Activated CD8-positive, alpha-beta memory T cell treated with anti-CD3 and anti-CD28 coated beads, Interleukin-2, amount 50 U/mL, for 1 hour (primary cell): ENCODE data around the gene GPR141.
"Not testable (repeated sequence)": the region's sequence is repeated elsewhere in the genome, so short reads cannot be mapped to it uniquely, and the experiment has no call there.

ENCODE experiments used
- DNase-seq: peaks from one replicate; pipeline ENCODE4 v3.0.0-alpha.2; 2020; ENCODE audit errors: extremely low read depth

The GPR141 gene

DNA sequence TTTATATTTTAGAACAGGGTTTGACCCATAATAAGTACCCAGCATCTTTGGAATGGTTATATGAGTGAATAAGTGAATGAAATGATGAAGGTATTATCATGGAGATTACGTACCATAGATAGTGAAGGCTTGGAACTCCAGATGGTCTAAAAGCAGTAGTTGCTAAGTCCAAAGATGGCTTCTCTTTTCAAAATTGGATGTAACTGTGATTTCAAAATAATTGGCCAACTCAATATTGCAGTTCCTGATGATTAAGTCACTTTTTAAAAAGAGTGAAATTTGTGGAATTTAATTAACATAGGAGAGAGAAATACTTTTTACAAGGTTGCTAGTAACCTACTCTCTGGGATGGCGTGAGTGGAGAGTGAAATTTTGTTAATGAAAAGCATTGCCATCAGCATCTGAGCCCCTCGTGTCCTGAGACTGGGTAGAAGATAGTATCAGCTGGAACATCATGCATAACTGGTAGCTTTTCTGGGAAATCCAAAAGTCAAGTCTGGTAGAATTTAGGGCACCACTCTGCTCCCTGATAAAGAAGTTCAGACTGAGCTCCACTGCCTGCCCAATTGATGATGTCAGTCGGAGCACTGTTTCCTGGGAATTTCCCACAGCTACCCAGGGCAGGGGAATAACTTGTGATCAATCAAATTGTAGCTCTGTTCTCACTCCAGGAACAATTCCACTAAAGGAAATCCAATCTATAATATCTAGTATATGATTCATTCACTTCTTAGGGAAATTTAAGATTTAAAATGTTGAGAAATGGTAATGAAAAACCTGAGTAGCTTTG lies 3.2 kb downstream of the GPR141 start:
- no peak for DNase-seq

DNA sequence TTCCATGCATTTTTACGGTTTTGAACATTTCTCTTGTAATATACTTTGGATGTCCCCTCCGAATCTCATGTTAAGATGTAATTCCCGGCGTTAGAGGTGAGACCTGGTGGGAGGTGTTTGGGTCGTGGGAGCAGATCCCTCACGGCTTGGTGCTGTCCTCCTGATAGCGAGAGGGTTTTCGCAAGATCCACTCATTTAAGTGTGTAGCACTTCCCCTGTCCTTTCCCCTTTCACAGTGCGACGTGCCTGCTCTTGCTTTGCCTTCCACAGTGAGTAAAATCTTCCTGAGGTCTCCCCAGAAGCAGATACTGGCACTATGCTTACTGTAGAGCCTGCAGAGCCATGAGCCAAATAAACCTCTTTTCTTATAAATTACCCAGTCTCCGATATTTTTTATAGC lies 6.6 kb downstream of the GPR141 start:
- no peak for DNase-seq

DNA sequence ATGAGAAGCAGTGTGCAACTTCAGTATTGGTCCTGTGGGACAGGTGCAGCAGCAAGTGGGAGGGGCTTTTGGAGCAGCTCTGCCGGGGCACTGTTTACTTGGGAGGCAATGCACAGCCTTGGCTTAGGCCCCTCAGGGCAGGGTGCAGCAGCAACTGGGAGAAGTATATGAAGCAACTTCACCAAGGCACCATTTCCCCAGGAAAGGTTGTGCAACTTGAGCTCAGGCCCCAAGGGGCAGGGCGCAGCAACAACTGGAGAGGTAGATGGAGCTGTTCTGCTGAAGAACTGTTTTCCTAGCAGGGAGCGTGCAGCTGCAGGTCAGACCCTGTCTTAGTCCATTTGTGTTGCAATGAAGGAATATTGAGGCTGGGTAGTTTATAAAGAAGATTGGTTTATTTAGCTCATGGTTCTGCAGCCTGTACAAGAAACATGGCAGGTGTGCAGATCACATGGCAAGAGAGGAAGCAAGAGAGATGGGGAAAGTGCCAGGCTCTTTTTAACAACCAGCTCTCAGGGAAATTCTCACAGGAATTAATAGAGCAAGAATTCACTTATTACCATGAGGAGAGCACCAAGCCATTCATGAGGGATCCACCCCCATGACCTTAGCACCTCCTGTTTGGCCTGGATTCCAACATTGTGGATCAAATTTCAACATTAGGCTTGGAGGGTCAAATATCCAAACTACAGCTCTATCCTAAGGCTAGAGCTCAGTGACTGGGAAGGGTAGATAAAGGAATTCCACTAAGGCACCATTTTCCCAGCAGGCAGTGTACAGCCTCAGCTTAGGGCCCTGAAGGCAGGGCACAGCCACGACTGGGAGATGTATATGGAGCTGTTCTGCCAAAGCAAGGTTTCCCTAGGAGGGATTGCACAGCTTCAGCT lies 10.9 kb downstream of the GPR141 start:
- DNase-seq, result no peak

DNA sequence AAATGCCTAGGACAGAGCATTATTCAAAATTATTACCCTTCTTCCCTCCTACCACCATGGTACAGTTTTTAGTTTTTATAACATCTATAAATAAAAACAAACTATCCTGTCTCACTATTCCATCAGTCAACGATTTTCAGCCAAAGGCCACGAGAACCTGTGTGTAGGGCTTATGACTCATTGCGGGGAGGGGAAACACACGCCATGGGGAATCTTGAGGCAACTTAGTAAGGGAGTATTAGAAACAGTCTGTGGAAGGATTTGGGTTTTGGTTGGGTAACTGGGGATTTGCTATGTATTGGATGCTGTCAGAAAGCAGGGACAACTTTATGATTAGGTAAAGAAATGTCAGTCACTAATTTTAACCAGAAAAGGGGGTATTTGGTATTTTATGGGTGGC lies 14.7 kb downstream of the GPR141 start:
- no peak for DNase-seq

DNA sequence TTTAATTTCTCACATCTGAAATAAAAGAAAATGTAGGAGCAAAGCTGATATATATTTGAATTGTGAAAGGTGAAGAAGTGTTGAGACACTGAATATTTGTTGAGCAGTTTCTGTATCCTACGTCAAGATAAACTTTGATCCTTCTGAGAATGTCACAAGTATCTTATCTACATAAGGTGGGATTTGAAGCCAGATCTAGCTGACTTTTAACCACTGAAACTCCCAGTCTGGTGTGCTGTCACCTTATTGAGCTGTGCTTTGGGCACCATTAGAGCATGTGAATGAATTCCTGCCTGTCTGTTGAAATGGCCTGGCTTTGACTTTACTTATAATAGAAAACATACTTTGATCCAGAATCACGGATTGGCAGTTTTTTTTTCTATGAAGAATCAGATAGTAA lies 15.2 kb downstream of the GPR141 start:
- DNase-seq, result no peak

DNA sequence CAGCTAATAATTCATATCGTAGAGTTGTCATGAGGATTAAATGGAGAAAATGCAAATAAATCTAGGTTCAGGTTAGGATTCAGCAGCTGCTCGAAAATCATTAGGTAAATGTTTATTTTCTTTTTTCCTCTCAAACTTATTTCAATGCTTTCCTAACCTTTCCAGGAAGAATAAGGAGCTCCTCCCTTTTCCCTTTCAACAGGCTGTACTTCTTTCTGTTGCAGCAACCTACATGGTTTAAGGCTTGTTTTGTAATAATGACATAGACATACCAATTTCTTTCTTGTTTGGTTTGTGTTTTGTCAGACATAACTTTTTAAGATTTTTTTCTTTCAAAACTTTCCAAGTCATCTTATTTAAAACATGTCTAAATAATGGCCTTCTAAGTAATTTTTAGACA lies 18.2 kb downstream of the GPR141 start:
- DNase-seq, result no peak

DNA sequence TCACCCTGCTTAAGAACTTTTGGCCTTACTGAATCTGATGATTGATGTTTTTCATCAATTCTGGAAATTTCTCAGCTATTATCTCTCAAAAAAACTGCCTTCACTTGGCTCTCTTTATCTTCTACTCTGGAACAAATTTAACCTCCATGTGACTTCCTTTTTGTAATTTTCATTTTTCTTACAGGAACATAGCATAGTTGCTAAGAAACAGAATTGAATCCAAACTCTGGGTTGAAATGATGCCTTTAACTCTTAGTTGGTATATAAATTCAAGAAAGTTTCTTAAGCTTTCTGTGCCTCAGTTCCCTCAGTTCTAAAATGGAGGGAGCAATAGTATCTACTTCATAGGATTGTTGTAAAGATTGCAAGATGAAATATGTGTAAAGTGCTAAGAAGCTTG lies 19.8 kb downstream of the GPR141 start:
- DNase-seq, result no peak

DNA sequence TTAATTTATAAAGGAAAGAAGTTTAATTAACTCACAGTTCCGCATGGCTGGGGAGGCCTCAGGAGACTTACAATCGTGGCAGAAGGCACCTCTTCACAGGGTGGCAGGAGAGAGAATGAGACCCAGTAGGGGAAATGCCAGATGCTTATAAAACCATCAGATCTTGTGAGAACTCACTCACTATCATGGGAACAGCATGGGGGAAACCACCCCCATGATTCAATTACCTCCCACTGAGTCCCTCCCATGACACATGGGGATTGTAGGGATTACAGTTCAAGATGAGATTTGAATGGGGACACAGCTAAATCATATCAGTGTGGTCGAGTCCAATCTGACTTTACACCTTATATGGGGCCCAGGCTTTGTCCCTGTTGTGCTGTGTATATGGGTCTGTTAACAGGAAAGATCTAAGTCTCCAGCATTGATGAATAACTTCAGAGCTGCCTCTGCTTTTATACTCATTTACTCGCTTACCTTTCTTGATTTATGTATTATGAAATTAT lies 20.8 kb downstream of the GPR141 start:
- DNase-seq, result not testable (repeated sequence)

DNA sequence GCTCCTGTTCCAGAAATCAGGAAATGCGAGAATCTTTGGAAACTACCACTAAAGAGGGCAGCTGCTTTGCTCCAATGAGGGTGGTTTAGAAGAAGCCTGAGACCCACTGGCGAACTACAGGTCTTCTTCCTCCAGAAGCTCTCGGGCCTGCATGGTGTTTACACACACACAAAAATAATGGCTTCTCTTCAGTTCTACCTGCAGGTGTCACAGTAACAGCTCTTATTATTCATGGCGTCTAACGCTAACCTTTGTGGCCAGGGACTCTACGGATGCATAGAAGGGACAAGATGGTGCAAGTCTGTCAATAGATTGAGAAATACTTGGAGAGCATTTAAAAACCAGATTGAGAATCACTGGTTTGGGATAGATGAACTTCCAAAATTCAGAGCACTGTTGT lies 22.4 kb downstream of the GPR141 start:
- DNase-seq, result no peak

DNA sequence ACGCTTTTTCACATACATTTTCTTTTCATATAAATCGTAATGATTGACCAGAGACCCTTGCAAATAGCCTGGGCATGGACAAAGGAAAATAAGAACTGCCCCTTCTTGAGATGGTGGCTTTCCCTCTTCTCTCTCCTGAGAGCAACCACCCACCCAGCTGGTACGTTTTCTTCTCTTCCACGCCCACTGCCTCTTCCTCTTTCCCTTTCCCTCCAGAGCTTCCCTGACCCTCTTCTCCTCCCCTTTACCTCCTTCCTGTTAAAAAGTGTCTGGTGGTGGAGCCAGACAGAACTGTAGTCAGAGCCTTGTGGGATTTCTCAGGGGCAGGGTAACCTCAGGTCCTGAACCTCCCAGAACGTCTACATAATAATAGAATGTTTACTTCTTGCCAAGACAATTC lies 23.2 kb downstream of the GPR141 start:
- no peak for DNase-seq

DNA sequence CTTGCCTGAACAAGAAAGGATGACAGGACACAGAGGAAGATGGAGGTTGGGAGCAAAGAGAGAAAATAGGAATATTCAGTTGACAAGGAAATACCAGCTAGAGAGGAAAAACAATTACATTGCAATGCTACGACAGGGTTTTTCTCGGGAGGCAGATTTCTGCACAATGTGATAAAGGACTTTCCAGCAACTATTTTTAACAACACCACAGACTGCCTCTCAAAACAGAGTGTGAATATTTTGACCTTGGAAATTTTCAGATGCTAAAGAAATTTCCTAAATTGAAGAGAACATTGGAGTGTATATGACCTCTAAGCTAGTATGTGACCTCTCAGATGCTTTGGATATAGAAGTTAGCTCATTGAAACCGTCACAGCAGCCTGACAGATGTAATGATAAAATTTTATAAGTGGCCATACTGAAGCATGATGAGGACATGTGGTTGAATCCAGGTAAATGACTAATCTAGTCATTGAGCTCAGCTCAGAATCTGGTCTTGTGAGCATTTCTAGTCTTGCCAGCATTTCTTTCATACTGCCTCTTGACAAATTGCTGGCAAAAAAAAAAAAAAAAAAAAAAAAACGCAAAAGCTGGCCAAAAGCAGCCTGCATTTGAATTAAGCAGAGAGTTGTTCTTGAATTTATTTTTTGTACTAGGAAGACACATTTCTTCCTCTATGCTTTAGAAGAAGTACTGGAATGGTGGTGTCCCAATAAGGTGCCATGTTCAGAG lies 24.4 kb downstream of the GPR141 start:
- DNase-seq, result no peak

DNA sequence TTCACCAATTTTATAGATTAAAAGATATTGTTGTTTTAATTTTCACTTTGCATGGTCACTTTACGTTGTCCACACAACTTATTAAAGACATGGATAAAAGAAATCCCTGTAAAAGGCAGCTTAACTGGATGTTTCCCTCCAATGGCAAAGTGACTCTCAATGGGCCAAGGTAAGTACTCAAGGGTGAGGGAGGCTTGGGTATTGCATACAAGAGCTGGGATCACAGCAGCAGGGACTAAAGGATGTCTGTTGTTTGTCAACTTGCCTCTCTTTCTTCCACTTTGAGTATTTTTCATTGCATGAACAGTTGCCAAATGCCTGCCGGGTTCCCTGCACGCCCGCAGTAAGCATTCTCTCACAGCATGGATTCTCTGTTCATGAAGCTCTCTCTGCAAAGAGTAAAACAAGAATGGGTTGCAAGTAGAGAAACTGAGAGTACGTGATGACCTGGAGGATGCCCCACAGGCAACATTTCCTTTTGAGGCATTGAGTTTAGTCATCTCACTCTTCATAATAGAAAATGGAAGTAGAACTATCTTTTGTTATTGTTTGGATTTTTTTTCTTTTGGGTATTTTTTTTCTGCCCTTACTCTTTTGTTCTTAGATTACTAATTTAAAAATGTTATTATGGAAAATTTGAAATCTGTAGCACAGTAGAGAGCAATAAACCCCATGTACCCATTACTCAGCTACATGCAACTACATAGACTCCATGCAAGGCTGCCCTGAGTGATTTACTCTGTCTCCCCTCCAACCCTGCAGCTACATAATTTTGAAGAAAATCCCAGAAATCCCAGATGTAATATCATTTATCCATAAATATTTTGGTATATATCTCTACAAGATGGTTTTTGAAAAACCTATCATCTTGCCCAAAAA lies 26.3 kb downstream of the GPR141 start:
- no peak for DNase-seq

DNA sequence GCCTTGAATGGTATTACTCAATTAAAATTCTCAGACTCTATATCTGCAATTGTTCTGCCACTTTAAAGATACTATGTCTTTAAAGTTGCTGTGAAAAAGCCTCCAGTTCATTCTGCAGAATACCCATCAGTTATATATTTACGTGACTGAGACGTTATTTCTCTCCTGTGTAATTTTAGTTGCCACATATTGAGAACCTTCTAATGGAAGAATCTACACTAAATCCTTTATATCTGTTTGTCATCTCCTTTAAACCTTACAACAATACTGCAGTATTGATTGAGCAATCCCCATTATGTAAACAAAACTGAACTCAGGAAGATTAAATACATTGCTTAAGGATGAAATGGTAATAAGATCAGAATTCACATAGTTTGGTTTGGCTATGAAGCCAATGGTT lies 30.0 kb downstream of the GPR141 start:
- DNase-seq, result no peak

DNA sequence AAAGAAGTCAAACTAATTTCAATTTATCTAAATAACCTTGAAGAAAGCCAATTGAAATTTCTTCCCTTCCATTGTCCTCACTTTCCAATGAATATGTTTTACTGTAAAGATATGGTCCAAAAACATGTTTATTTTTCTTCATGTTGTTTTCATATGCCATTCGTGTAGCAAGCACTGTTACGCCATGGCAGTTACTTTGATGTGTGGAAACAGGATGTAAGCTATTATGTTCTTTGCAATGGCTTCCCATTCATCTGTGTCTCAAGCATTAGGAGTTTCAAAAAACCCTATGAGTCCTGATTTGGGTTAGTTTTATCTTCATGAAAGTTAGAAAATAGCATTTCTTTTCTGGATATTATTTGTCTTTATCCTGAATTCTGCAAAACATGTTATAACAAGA lies 31.0 kb downstream of the GPR141 start:
- no peak for DNase-seq

DNA sequence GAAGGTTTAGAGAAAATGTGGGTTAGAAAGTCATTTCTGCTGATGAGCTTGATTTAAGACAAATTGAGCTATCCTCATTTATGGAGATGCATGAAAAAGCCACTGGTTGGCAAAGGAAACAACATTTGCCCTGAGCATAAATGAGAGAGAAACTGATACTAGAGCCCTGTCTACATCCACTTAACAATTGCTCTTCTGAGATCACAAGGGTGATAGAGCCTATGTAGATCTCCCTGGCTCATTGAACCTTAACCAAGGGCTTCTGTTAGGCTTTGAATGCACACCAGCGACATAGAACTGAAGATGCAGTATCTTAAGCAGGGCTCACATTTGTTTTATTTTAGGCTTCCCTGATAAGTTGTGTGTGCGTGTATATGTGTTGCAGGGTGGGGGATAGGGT lies 35.0 kb downstream of the GPR141 start:
- DNase-seq, result no peak

DNA sequence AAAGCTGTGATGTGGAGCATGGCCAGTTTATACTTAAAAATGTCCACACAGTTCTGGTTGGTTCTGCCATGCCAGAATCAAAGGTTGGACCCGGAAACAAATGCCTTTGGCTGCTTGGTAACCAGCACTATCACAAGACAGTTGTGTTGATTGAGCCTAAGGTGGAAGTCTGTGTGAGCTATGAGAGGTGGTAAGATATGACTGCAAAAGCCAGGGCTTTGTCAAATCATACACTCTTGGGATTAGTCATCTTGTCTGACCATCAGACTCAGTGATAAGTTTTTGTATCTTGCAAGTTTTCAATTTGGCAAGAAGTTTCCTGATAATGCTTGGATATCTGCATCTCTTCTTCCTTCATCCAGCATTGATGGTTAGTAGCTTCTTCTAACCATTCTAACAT lies 35.5 kb downstream of the GPR141 start:
- DNase-seq, result no peak

DNA sequence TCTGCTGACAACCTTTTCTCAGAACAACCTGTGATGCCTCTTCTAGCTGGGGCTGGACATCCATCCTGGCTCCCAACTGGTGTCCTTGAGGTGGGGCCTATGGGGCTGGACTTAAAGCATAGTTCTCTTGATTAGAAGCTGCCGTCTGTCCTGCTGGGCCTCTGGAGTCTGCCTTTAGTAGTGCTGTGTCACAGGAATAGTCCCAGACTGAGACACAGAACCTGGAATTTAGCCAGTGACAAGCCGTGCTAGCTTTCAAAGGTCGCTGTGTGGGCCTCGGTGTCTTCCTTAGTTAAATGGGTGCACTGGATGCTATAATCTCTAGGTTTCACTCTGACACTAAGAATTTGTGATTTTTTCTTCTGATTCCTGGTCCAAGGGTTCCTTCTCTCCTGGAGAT lies 41.2 kb downstream of the GPR141 start:
- no peak for DNase-seq

DNA sequence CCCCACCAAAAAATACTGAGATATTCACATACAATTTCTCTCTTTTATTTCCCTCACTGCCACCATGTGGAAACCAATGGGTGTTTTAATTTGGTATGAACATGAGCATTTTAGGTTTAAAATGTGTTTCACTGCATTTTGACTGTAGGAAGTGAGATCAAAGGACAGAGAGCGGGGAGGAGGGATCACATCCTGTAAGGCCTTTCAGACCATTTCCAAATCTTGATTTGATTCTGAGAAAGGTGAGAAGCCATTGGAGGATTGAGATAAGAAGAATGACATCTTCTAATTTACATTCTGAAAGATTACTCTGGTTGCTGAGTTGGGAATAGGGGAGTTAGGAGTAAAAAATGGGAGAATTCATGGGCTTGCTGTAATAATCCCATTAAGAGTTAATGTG lies 42.5 kb downstream of the GPR141 start:
- no peak for DNase-seq

DNA sequence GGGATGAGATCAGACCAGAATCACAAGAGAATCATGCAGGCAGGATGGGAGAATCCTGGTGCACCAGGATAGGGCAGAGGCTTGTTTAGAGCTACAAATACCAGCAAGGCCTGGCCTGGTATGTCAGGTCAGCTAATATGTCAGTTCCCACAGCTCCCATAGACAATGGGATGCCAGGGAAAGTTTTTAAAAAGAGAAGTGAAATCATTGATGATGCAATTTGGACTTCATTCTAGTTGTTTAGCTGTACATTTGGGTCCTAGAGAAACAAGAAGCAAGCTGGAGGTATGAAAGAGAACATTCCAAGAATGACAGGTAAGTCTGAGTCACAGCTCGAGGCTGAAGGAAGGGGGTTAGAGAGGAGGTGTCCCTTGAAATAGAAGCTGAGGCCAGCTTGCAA lies 45.2 kb downstream of the GPR141 start:
- no peak for DNase-seq

DNA sequence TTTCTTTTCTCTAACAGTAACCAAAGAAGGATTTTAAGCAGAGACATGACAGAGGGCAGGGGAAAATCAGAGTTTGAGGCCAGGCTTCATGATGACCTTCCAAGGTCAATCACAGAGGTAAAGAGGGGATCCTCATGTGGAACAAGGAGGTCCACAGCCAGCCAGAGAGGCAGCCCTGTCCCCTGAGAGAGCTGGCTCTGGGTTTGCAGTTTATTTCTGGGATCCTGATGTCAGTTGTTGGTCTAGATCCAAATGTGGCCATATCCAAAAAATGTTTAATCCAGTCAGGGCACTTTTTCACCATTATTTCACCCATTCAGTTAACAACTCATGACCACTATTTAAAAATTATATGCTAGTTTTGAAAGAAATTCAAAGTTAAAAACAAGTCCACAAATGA lies 45.6 kb downstream of the GPR141 start:
- no peak for DNase-seq

DNA sequence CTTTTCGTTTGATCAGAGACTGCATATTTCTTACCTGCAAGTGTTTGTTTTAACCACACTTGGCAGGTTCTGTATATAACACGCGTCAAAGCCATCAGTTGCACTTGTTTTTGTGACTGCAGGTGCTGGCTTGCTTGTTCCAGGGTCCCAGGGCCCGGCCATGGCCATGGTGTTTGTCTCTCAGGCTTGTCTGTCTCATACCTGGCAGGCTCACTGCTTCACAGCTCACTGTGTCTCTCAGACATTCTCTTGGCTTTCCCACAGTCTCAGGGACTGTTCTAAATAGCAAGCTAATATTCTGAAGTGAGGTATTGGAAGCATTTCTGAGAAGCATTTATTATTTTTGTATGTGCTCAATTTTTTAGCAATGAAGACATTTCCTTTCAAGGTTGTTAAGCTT lies 46.9 kb downstream of the GPR141 start:
- DNase-seq, result no peak
